ENCODE measurements around the gene LRRC3C. TPM values are rescaled to one million over a fixed set of nuclear protein-coding genes. Genes with fewer than 3 reads are reported as not detected.

Gene LRRC3C
- total RNA-seq, 2 donors from 2014 or later: not detected

- no peak overlapping the region for H3K27ac Mint-ChIP-seq
- no peaks in the 10 kb centered on the region for H3K9me3 Mint-ChIP-seq
- H3K4me1 Mint-ChIP-seq: peaks cover 36% of the 10 kb centered on the region
- no peak overlapping the region for H3K4me3 Mint-ChIP-seq
- no peak for ATAC-seq (replicated peaks)
- H3K36me3 Mint-ChIP-seq (ENCODE audit: low read depth): peaks cover 76% of the 10 kb centered on the region
- no peaks in the 10 kb centered on the region for H3K27me3 Mint-ChIP-seq
Measured at GRCh38 chr17:39919087-39919683, 8.3 kb upstream of the LRRC3C start.

GRCh38 chr17:39920218-39921210 is 7.0 kb upstream of the LRRC3C start:
- peak; percentile 59 for ATAC-seq (replicated peaks)
- Mint-ChIP-seq H3K4me1 (peaks cover 46% of the 10 kb centered on the region), H3K27ac (peak overlapping the region; percentile 90), H3K36me3 (ENCODE audit: low read depth) (peaks cover 79% of the 10 kb centered on the region), H3K9me3 (no peaks in the 10 kb centered on the region), H3K27me3 (no peaks in the 10 kb centered on the region), H3K4me3 (peak overlapping the region; percentile 72)

- Mint-ChIP-seq H3K27ac (peak overlapping the region; percentile 90), H3K36me3 (ENCODE audit: low read depth) (peaks cover 72% of the 10 kb centered on the region), H3K27me3 (no peaks in the 10 kb centered on the region), H3K4me1 (peaks cover 46% of the 10 kb centered on the region), H3K4me3 (peak overlapping the region; percentile 72), H3K9me3 (no peaks in the 10 kb centered on the region)
- peak; percentile 79 for ATAC-seq (replicated peaks)
Measured at GRCh38 chr17:39921323-39921722, 6.2 kb upstream of the LRRC3C start.

GRCh38 chr17:39922006-39922405 is 5.5 kb upstream of the LRRC3C start:
- no peak for ATAC-seq (replicated peaks)
- H3K4me1 Mint-ChIP-seq: peaks cover 43% of the 10 kb centered on the region
- H3K4me3 Mint-ChIP-seq: peak overlapping the region; percentile 72
- no peaks in the 10 kb centered on the region for H3K9me3 Mint-ChIP-seq
- peak overlapping the region; percentile 90 for H3K27ac Mint-ChIP-seq
- H3K27me3 Mint-ChIP-seq: no peaks in the 10 kb centered on the region
- H3K36me3 Mint-ChIP-seq (ENCODE audit: low read depth): peaks cover 66% of the 10 kb centered on the region

GRCh38 chr17:39923230-39923629 is 4.3 kb upstream of the LRRC3C start:
- Mint-ChIP-seq H3K27ac (peak overlapping the region; percentile 90), H3K36me3 (ENCODE audit: low read depth) (peaks cover 56% of the 10 kb centered on the region), H3K4me3 (peak overlapping the region; percentile 7), H3K27me3 (no peaks in the 10 kb centered on the region), H3K9me3 (no peaks in the 10 kb centered on the region), H3K4me1 (peaks cover 44% of the 10 kb centered on the region)
- ATAC-seq (replicated peaks): no peak

GRCh38 chr17:39923836-39924690 is 3.5 kb upstream of the LRRC3C start:
- Mint-ChIP-seq H3K4me3 (peak overlapping the region; percentile 89), H3K27me3 (no peaks in the 10 kb centered on the region), H3K4me1 (peaks cover 41% of the 10 kb centered on the region), H3K9me3 (no peaks in the 10 kb centered on the region), H3K36me3 (ENCODE audit: low read depth) (peaks cover 49% of the 10 kb centered on the region), H3K27ac (peak overlapping the region; percentile 92)
- ATAC-seq (replicated peaks): no peak

- Mint-ChIP-seq H3K36me3 (ENCODE audit: low read depth) (peaks cover 46% of the 10 kb centered on the region), H3K27ac (peak overlapping the region; percentile 92), H3K9me3 (no peaks in the 10 kb centered on the region), H3K4me1 (peaks cover 41% of the 10 kb centered on the region), H3K27me3 (no peaks in the 10 kb centered on the region), H3K4me3 (peak overlapping the region; percentile 89)
- ATAC-seq (replicated peaks): no peak
Measured at GRCh38 chr17:39924691-39925055, 2.9 kb upstream of the LRRC3C start.

- peak overlapping the region; percentile 92 for H3K27ac Mint-ChIP-seq
- no peaks in the 10 kb centered on the region for H3K9me3 Mint-ChIP-seq
- no peaks in the 10 kb centered on the region for H3K27me3 Mint-ChIP-seq
- peaks cover 40% of the 10 kb centered on the region for H3K36me3 Mint-ChIP-seq (ENCODE audit: low read depth)
- ATAC-seq (replicated peaks): no peak
- peak overlapping the region; percentile 89 for H3K4me3 Mint-ChIP-seq
- H3K4me1 Mint-ChIP-seq: peaks cover 41% of the 10 kb centered on the region
Measured at GRCh38 chr17:39925282-39926134, 2.0 kb upstream of the LRRC3C start.

- Mint-ChIP-seq H3K27ac (peak overlapping the region; percentile 92), H3K9me3 (no peaks in the 10 kb centered on the region), H3K4me1 (peaks cover 37% of the 10 kb centered on the region), H3K4me3 (peak overlapping the region; percentile 89), H3K36me3 (ENCODE audit: low read depth) (peaks cover 39% of the 10 kb centered on the region), H3K27me3 (no peaks in the 10 kb centered on the region)
- ATAC-seq (replicated peaks): no peak
Measured at GRCh38 chr17:39926135-39926587, 1.4 kb upstream of the LRRC3C start.

GRCh38 chr17:39926588-39927100 is 888 bp upstream of the LRRC3C start:
- Mint-ChIP-seq H3K36me3 (ENCODE audit: low read depth) (peaks cover 34% of the 10 kb centered on the region), H3K27me3 (no peaks in the 10 kb centered on the region), H3K27ac (peak overlapping the region; percentile 92), H3K4me1 (peaks cover 32% of the 10 kb centered on the region), H3K9me3 (no peaks in the 10 kb centered on the region), H3K4me3 (peak overlapping the region; percentile 89)
- peak; percentile 58 for ATAC-seq (replicated peaks)

- no peaks in the 10 kb centered on the region for H3K9me3 Mint-ChIP-seq
- peaks cover 20% of the 10 kb centered on the region for H3K4me1 Mint-ChIP-seq
- H3K27ac Mint-ChIP-seq: peak overlapping the region; percentile 92
- peaks cover 19% of the 10 kb centered on the region for H3K36me3 Mint-ChIP-seq (ENCODE audit: low read depth)
- no peaks in the 10 kb centered on the region for H3K27me3 Mint-ChIP-seq
- ATAC-seq (replicated peaks): peak; percentile 5
- H3K4me3 Mint-ChIP-seq: peak overlapping the region; percentile 89
Measured at GRCh38 chr17:39927929-39928857, 661 bp downstream of the LRRC3C start.

GRCh38 chr17:39928858-39929645 is 1.5 kb downstream of the LRRC3C start:
- Mint-ChIP-seq H3K27ac (no peak overlapping the region), H3K9me3 (no peaks in the 10 kb centered on the region), H3K27me3 (no peaks in the 10 kb centered on the region), H3K4me1 (peaks cover 17% of the 10 kb centered on the region), H3K4me3 (peak overlapping the region; percentile 89), H3K36me3 (ENCODE audit: low read depth) (peaks cover 13% of the 10 kb centered on the region)
- peak; percentile 33 for ATAC-seq (replicated peaks)

Measured in activated T-helper 17 cell treated with anti-CD3 and anti-CD28 coated beads, Interleukin-2, amount 50 U/mL, for 72 hours (primary cell).